Stomach (tissue), 9 donors: ENCODE results near the gene DAG1. TPM values are rescaled to one million over a fixed set of nuclear protein-coding genes. Genes with fewer than 3 reads are reported as not detected.

Experiments
- DNase-seq, 2 donors: peaks; one replicate each; pipeline versions ENCODE4 v3.0.0 to v3.0.0-alpha.2; 2013 to 2019
- H3K27ac ChIP-seq, 5 donors: fragments of 200-600 bp in 4 of 5; sonication (generic) in 4 of 5; one replicate each; pipeline ENCODE4 v1.5.1; 2013 to 2019; ENCODE audit warnings: mild to moderate bottlenecking in 1 of 5, moderate library complexity in 1 of 5
- H3K27me3 ChIP-seq, 3 donors: fragments of 200-600 bp; sonication (generic); one replicate each; pipeline ENCODE4 v1.5.1; 2017 to 2019; ENCODE audit warnings: mixed run types in 1 of 3
- H3K36me3 ChIP-seq, 4 donors: fragments of 200-600 bp; sonication (generic); 1 replicate in 3 of 4; 2 replicates in 1 of 4; pipeline ENCODE4 v1.5.1; 2016 to 2019
- H3K4me1 ChIP-seq, 4 donors: fragments of 200-600 bp; sonication (generic); one replicate each; pipeline ENCODE4 v1.5.1; 2016 to 2019
- H3K4me3 ChIP-seq, 4 donors: fragments of 200-600 bp; sonication (generic) in 3 of 4; one replicate each; pipeline ENCODE4 v1.5.1; 2016 to 2019; ENCODE audit warnings: mild to moderate bottlenecking in 1 of 4
- H3K9me3 ChIP-seq, 4 donors: fragments of 200-600 bp; sonication (generic); one replicate each; pipeline ENCODE4 v1.5.1; 2016 to 2019
- EP300 ChIP-seq: sonication (generic); formaldehyde crosslinking; IDR thresholded peaks from one replicate; pipeline ENCODE4 v1.6.1; 2017; ENCODE audit warnings: antibody characterized with exemption
- POLR2A ChIP-seq, 4 donors: fragments of 450-650 bp; IDR thresholded peaks; one replicate each; pipeline ENCODE4 v1.6.1; 2016; ENCODE audit warnings: antibody characterized with exemption in 4 of 4, control low read depth in 2 of 4, mild to moderate bottlenecking in 1 of 4, moderate library complexity in 1 of 4
- POLR2AphosphoS5 ChIP-seq, 3 donors: sonication (generic); formaldehyde crosslinking; IDR thresholded peaks; one replicate each; pipeline ENCODE4 v1.6.1; 2016; ENCODE audit warnings: antibody characterized with exemption in 3 of 3
- WGBS, 5 donors: extraction: QIAGEN DNeasy Blood & Tissue Kit in 3 of 5; methylation state at CpG; one replicate each; pipeline versions ENCODE4 v1.1.5 to v1.1.7; 2013 to 2018; 5-methylcytosine and 5-hydroxymethylcytosine counted together
- intact Hi-C: fragments of 100-400 bp; cut with DNase I; formaldehyde crosslinking; loops from one replicate; pipeline ENCODE4 v1.15.1; 2023; ENCODE audit warnings: low total_unique reads
- polyA plus RNA-seq, 3 donors: library from polyadenylated mRNA; stranded (reverse); fragments of 200-250 nt; gene quantifications; one replicate each; pipeline ENCODE4 v1.2.3, GENCODE V29; 2013
- total RNA-seq, 5 donors: library from RNA; depleted of rRNA; stranded (reverse); fragments of >200 nt; gene quantifications; one replicate each; pipeline versions ENCODE4 v1.1.0 to v1.2.3, GENCODE V29; 2014 to 2016
- TF ChIP-seq, protein P1 (sequence below), 7 experiments: fragments of 450-650 bp in 4 of 7; fragments of 200-600 bp in 3 of 7; sonication (generic) in 3 of 7; IDR thresholded peaks; one replicate each; pipeline ENCODE4 v1.5.1; 2016 to 2019; ENCODE audit warnings: antibody characterized with exemption in 7 of 7, control low read depth in 2 of 7, mild to moderate bottlenecking in 1 of 7
- donor health status: healthy with polysubstance abuse.
- donor health status: Bipolar disorder and iron deficiency.
- donor health status: healthy.

The DAG1 gene
- total and polyA plus RNA-seq, 8 donors = 4.1 to 144 (median 31.4) TPM

DNA sequence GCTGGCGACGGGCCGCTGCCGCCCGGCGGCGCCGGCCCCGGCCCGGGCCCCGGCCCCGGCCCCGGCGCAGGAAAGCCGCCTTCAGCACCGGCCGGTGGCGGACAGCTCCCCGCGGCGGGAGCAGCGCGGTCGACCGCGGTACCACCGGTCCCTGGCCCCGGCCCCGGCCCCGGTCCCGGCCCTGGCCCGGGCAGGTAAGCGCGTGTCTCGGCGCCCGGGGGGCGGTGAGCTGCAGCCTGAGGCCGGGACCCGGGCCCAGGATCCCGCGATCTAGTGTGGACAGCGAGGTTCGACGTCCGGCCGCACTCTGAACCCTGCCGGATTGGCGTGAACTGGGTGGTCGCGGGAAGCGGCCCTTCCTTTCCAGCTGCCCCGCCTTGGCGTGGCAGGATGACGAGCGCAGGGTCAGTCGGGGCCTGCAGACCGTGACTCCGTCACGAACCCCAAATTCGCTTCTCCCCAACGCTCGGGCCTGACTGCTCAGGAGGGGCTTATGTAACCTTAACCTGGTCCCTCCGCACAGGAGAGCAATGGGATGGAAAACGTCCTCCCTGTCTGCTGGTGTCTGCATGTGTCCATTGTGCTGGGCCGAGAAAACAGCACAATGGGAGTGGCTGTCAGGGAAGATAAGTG is 84.7 kb downstream of the DAG1 start:
- Histone ChIP-seq H3K27me3 (peaks cover 0 to 20% (median 3%) of the 10 kb centered on the region in 3 donors), H3K27ac (no peak overlapping the region), H3K36me3 (no peaks in the 10 kb centered on the region), H3K9me3 (no peaks in the 10 kb centered on the region), H3K4me3 (peak overlapping the region; percentile 58 to 72 (median 62)), H3K4me1 (peaks cover 6 to 21% (median 21%) of the 10 kb centered on the region in 4 donors)
- intact Hi-C loops = no loop called here
- peak; percentile 65 to 85 for DNase-seq
- WGBS, 5 donors = 0 to 3% (median 1%) methylated on average over 8 to 66 of the region's 66 CpGs
- TF ChIP-seq EP300 (no peak), POLR2A (IDR thresholded peaks at IDR 0.05) (no peak), POLR2AphosphoS5 (IDR thresholded peaks at IDR 0.05) (no peak)
- TF ChIP-seq, protein P1, sequence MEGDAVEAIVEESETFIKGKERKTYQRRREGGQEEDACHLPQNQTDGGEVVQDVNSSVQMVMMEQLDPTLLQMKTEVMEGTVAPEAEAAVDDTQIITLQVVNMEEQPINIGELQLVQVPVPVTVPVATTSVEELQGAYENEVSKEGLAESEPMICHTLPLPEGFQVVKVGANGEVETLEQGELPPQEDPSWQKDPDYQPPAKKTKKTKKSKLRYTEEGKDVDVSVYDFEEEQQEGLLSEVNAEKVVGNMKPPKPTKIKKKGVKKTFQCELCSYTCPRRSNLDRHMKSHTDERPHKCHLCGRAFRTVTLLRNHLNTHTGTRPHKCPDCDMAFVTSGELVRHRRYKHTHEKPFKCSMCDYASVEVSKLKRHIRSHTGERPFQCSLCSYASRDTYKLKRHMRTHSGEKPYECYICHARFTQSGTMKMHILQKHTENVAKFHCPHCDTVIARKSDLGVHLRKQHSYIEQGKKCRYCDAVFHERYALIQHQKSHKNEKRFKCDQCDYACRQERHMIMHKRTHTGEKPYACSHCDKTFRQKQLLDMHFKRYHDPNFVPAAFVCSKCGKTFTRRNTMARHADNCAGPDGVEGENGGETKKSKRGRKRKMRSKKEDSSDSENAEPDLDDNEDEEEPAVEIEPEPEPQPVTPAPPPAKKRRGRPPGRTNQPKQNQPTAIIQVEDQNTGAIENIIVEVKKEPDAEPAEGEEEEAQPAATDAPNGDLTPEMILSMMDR (IDR thresholded peaks at IDR 0.05) = no peak

DNA sequence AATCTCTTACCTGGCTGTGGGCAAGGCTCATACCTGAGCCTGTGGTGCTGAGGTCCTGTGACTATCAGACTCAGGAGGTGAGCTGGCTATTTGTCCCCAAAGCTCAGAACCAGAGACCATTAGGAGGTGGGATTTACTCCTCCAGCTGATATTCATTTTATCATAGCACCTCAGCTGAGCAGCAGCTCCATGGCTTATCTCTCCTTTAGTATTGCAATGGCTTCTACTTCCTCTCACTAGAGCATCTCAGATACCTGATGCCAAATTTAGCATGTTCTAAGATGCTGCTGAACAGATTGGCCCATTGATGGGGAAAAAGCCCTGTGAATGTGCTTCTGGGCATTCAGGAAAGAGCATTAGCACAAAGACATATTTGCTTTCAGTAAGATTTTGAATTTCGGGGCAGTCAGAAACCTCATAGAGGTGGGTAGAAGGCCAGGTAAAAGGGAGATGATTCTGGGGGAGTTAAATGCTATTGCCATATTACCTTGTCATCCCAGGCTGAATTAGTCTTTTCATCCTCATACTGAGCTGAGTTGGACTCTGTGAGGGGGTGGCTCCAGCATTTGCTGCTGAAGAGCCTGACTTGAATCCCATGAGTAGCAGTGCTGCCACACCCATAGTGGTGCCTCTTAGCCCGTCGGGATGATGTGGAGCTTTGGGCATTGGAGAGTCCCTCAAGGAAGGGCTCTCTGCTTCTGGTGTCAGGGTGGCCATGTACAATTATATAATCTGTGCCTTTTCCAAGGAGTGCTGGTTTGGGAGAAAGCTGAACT is 86.6 kb downstream of the DAG1 start:
- WGBS, 5 donors = 84 to 92% (median 90%) methylated on average over 3 of the region's 3 CpGs
- Histone ChIP-seq H3K36me3 (no peaks in the 10 kb centered on the region), H3K27ac (no peak overlapping the region), H3K27me3 (peaks cover 0 to 20% (median 3%) of the 10 kb centered on the region in 3 donors), H3K4me1 (peaks cover 6 to 21% (median 21%) of the 10 kb centered on the region in 4 donors), H3K4me3 (no peak overlapping the region), H3K9me3 (no peaks in the 10 kb centered on the region)
- DNase-seq = no peak
- TF ChIP-seq EP300 (no peak), POLR2AphosphoS5 (IDR thresholded peaks at IDR 0.05) (no peak), POLR2A (IDR thresholded peaks at IDR 0.05) (no peak)
- TF ChIP-seq, protein P1 (IDR thresholded peaks at IDR 0.05) = no peak
- intact Hi-C loops = no loop called here

- H3K4me1 ChIP-seq = no peaks in the 10 kb centered on the region
- peak in 1 of 2 donors; percentile 23 for DNase-seq
- no peak overlapping the region for H3K4me3 ChIP-seq
- no peaks in the 10 kb centered on the region for H3K9me3 ChIP-seq
- H3K27me3 ChIP-seq = no peaks in the 10 kb centered on the region
- no peak overlapping the region for H3K27ac ChIP-seq
- WGBS, 5 donors = 27 to 61% (median 33%) methylated on average over 4 of the region's 4 CpGs
- no peak for TF ChIP-seq POLR2AphosphoS5 (IDR thresholded peaks at IDR 0.05)
- no peak for TF ChIP-seq POLR2A (IDR thresholded peaks at IDR 0.05)
- TF ChIP-seq, protein P1 (IDR thresholded peaks at IDR 0.05) = peak in 1 of 7 experiments; percentile 26
- intact Hi-C loops = no loop called here
- H3K36me3 ChIP-seq = no peaks in the 10 kb centered on the region
Observed at GRCh38 chr3:49563040-49563578, 93.0 kb downstream of the DAG1 start.

DNA sequence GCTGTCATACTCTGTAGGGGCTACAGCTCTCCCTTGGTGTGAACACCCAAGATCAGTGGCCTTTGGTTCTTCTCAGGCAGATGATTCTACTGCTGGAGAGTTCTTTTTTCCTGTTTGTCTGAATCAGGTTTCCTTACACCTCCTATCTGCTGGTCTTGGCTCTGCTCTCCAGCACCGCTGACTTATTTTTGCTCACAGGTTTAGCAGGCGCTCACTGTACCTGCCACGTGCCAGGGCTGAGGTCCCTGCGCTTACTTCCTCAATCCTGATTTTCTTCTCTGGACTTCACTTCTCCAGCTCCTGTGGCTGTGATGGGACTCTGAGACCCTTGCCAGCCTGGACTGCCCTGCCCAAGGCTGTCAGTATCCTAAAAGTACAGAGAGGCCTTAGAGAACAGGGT is 93.7 kb downstream of the DAG1 start:
- H3K9me3 ChIP-seq = no peaks in the 10 kb centered on the region
- no peaks in the 10 kb centered on the region for H3K27me3 ChIP-seq
- TF ChIP-seq, protein P1 (IDR thresholded peaks at IDR 0.05) = no peak
- no peak overlapping the region for H3K27ac ChIP-seq
- intact Hi-C loops = no loop called here
- H3K36me3 ChIP-seq = no peaks in the 10 kb centered on the region
- 59 to 74% (median 69%) methylated on average over 4 of the region's 4 CpGs for WGBS, 5 donors
- no peak for DNase-seq
- no peaks in the 10 kb centered on the region for H3K4me1 ChIP-seq
- no peak overlapping the region for H3K4me3 ChIP-seq
